Measurements from ENCODE around the gene GAL3ST1. TPM values are rescaled to one million over a fixed set of nuclear protein-coding genes. Genes with fewer than 3 reads are reported as not detected.

The GAL3ST1 gene
- total and polyA plus RNA-seq, 10 of the 15 experiments (the other 5 are each of a cell fraction or from before 2014, with no cell fraction given) = not detected

- FAIRE-seq (no peak), DNase-seq (ENCODE audit: low read depth, low spot score) (no peak), ATAC-seq (no peak)
- TF ChIP-seq SMAD5 (IDR thresholded peaks at IDR 0.05; ENCODE audit: low read depth) (no peak), BMI1 (IDR thresholded peaks at IDR 0.05; ENCODE audit: borderline replicate concordance) (no peak), BHLHE40 (IDR thresholded peaks at IDR 0.05; ENCODE audit: borderline replicate concordance in 1 of 2, low read depth in 2 of 2, low read length in 1 of 2) (no peak), ZBTB33 (IDR thresholded peaks at IDR 0.05) (no peak), PKNOX1 (IDR thresholded peaks at IDR 0.05) (no peak), JUNB (IDR thresholded peaks at IDR 0.05) (no peak), GATAD2B (conservative IDR thresholded peaks at IDR 0.05; ENCODE audit: low read depth) (no peak), NR2C2 (IDR thresholded peaks at IDR 0.05; ENCODE audit: borderline replicate concordance, control insufficient read depth, insufficient read length, low read depth) (no peak), SIN3A (IDR thresholded peaks at IDR 0.05; ENCODE audit: low read depth, low read length) (no peak)
- no peak overlapping the region for H2AFZ ChIP-seq (ENCODE audit: control insufficient read depth, low read depth, low read length)
- H3K27me3 ChIP-seq (replicated peaks in 1 of 2; ENCODE audit: control insufficient read depth in 2 of 2, insufficient read depth in 2 of 2, low read length in 1 of 2) = peaks cover 0 to 2% of the 10 kb centered on the region in 2 experiments; a peak in 1 of 4 replicates
- H3K36me3 ChIP-seq (ENCODE audit: control insufficient read depth in 2 of 2, insufficient read depth in 2 of 2, low read length in 1 of 2) = no peaks in the 10 kb centered on the region
- in situ Hi-C loops (cut with MboI) = no loop called here
- no peaks in the 10 kb centered on the region for H4K20me1 ChIP-seq (ENCODE audit: control insufficient read depth, insufficient read depth)
- H3K79me2 ChIP-seq (ENCODE audit: control insufficient read depth, insufficient read depth, low read length) = no peaks in the 10 kb centered on the region
- RAD21 ChIA-PET (ENCODE audit: unreplicated experiment) = no interaction called here
- CTCF ChIA-PET = no interaction called here
- no peak overlapping the region for H3K4me3 ChIP-seq
- 70% methylated on average over 8 of the region's 8 CpGs for WGBS (ENCODE audit: insufficient coverage, insufficient replicate concordance, low lambda C conversion rate, missing lambda C conversion rate)
- H3K9me3 ChIP-seq (replicated peaks; ENCODE audit: control insufficient read depth, insufficient read depth, low read length) = no peaks in the 10 kb centered on the region
- H3K9ac ChIP-seq (ENCODE audit: control insufficient read depth, insufficient read depth, low read length) = no peak overlapping the region
- intact Hi-C loops (cut with micrococcal nuclease; ENCODE audit: unreplicated experiment) = no loop called here
- H3K27ac ChIP-seq (ENCODE audit: control insufficient read depth, insufficient read depth) = no peak overlapping the region
- no TSS peak for BruUV-seq (replicated peaks)
- no peaks in the 10 kb centered on the region for H3K4me1 ChIP-seq (ENCODE audit: control insufficient read depth, insufficient read depth, low read length)
- H3K4me2 ChIP-seq (ENCODE audit: control insufficient read depth, insufficient read depth) = no peak overlapping the region
- SMC1A ChIA-PET (ENCODE audit: uncharacterized antibody, unreplicated experiment) = no interaction called here
- POLR2A ChIA-PET = interaction anchor here (0.5 kb wide), 1 partner anchor 229 kb away, joined by 6 read pairs; no protein-coding TSS in a partner anchor
Observed at GRCh38 chr22:30506507-30506968, 67.9 kb downstream of the GAL3ST1 start.

Other genes starting within 250 kb of the GAL3ST1 start
Only the 7 nearest of the 14 such genes appear.
- gene SEC14L3, start 102.6 kb downstream of the GAL3ST1 start, total RNA-seq (2014; rRNA removed) = not detected in 2 replicates
- not detected in 2 replicates for gene SEC14L3, start 102.6 kb downstream of the GAL3ST1 start, total RNA-seq (2014; rRNA removed; fragmentation: Illumina TruSeq; extraction: Trizol)
- not detected in 2 replicates for gene SEC14L3, start 102.6 kb downstream of the GAL3ST1 start, total RNA-seq (2021)
- gene SEC14L3, start 102.6 kb downstream of the GAL3ST1 start, polyA plus RNA-seq (2011; rRNA removed) = not detected in 2 replicates
- not detected in 2 replicates for gene SEC14L3, start 102.6 kb downstream of the GAL3ST1 start, polyA plus RNA-seq (2014; fragmentation: Illumina TruSeq; extraction: Trizol)
- gene SEC14L3, start 102.6 kb downstream of the GAL3ST1 start, polyA plus RNA-seq (2014; fragmentation: Nextera tagmentation; extraction: Ambion mirVana) = under 1 TPM in 1 of 2 experiments, not detected in 1; 0.03 TPM
- gene SEC14L3, start 102.6 kb downstream of the GAL3ST1 start, polyA plus RNA-seq (2014; rRNA removed) = not detected in 2 replicates
- gene SEC14L3, start 102.6 kb downstream of the GAL3ST1 start, polyA plus RNA-seq (2016; fragmentation: Nextera tagmentation; extraction: Ambion mirVana) = not detected
- gene SEC14L4, start 69.0 kb downstream of the GAL3ST1 start, total RNA-seq (2014; rRNA removed) = not detected in 2 replicates
- gene SEC14L4, start 69.0 kb downstream of the GAL3ST1 start, total RNA-seq (2014; rRNA removed; fragmentation: Illumina TruSeq; extraction: Trizol) = not detected in 2 replicates
- not detected in 2 replicates for gene SEC14L4, start 69.0 kb downstream of the GAL3ST1 start, total RNA-seq (2021)
- not detected in 2 replicates for gene SEC14L4, start 69.0 kb downstream of the GAL3ST1 start, polyA plus RNA-seq (2011; rRNA removed)
- gene SEC14L4, start 69.0 kb downstream of the GAL3ST1 start, polyA plus RNA-seq (2014; fragmentation: Illumina TruSeq; extraction: Trizol) = not detected in 2 replicates
- gene SEC14L4, start 69.0 kb downstream of the GAL3ST1 start, polyA plus RNA-seq (2014; fragmentation: Nextera tagmentation; extraction: Ambion mirVana) = not detected
- gene SEC14L4, start 69.0 kb downstream of the GAL3ST1 start, polyA plus RNA-seq (2014; rRNA removed) = not detected in 2 replicates
- gene SEC14L4, start 69.0 kb downstream of the GAL3ST1 start, polyA plus RNA-seq (2016; fragmentation: Nextera tagmentation; extraction: Ambion mirVana) = not detected
- gene SEC14L6, start 27.9 kb downstream of the GAL3ST1 start, total RNA-seq (2014; rRNA removed) = not detected in 2 replicates
- gene SEC14L6, start 27.9 kb downstream of the GAL3ST1 start, total RNA-seq (2014; rRNA removed; fragmentation: Illumina TruSeq; extraction: Trizol) = not detected in 2 replicates
- not detected in 2 replicates for gene SEC14L6, start 27.9 kb downstream of the GAL3ST1 start, total RNA-seq (2021)
- gene SEC14L6, start 27.9 kb downstream of the GAL3ST1 start, polyA plus RNA-seq (2011; rRNA removed) = not detected in 2 replicates
- not detected in 2 replicates for gene SEC14L6, start 27.9 kb downstream of the GAL3ST1 start, polyA plus RNA-seq (2014; fragmentation: Illumina TruSeq; extraction: Trizol)
- not detected for gene SEC14L6, start 27.9 kb downstream of the GAL3ST1 start, polyA plus RNA-seq (2014; fragmentation: Nextera tagmentation; extraction: Ambion mirVana)
- gene SEC14L6, start 27.9 kb downstream of the GAL3ST1 start, polyA plus RNA-seq (2014; rRNA removed) = not detected in 2 replicates
- gene SEC14L6, start 27.9 kb downstream of the GAL3ST1 start, polyA plus RNA-seq (2016; fragmentation: Nextera tagmentation; extraction: Ambion mirVana) = not detected
- 104 and 118 TPM in 2 replicates for gene PES1, start 17.2 kb upstream of the GAL3ST1 start, total RNA-seq (2014; rRNA removed)
- 92.6 and 99.1 TPM in 2 replicates for gene PES1, start 17.2 kb upstream of the GAL3ST1 start, total RNA-seq (2014; rRNA removed; fragmentation: Illumina TruSeq; extraction: Trizol)
- 135 and 139 TPM in 2 replicates for gene PES1, start 17.2 kb upstream of the GAL3ST1 start, total RNA-seq (2021)
- gene PES1, start 17.2 kb upstream of the GAL3ST1 start, polyA plus RNA-seq (2011; rRNA removed) = 72.8 and 113 TPM in 2 replicates
- 96.4 and 113 TPM in 2 replicates for gene PES1, start 17.2 kb upstream of the GAL3ST1 start, polyA plus RNA-seq (2014; fragmentation: Illumina TruSeq; extraction: Trizol)
- gene PES1, start 17.2 kb upstream of the GAL3ST1 start, polyA plus RNA-seq (2014; fragmentation: Nextera tagmentation; extraction: Ambion mirVana) = 1 to 10 TPM; 6.9 to 7.8 TPM
- gene PES1, start 17.2 kb upstream of the GAL3ST1 start, polyA plus RNA-seq (2014; rRNA removed) = 82.8 and 92.0 TPM in 2 replicates
- 100 to 1,000 TPM; 131 to 132 TPM for gene PES1, start 17.2 kb upstream of the GAL3ST1 start, polyA plus RNA-seq (2016; fragmentation: Nextera tagmentation; extraction: Ambion mirVana)
- gene TCN2, start 32.5 kb upstream of the GAL3ST1 start, total RNA-seq (2014; rRNA removed) = 13.0 and 15.6 TPM in 2 replicates
- gene TCN2, start 32.5 kb upstream of the GAL3ST1 start, total RNA-seq (2014; rRNA removed; fragmentation: Illumina TruSeq; extraction: Trizol) = 6.9 and 7.7 TPM in 2 replicates
- 10.3 and 11.0 TPM in 2 replicates for gene TCN2, start 32.5 kb upstream of the GAL3ST1 start, total RNA-seq (2021)
- gene TCN2, start 32.5 kb upstream of the GAL3ST1 start, polyA plus RNA-seq (2011; rRNA removed) = 2.3 and 5.4 TPM in 2 replicates
- gene TCN2, start 32.5 kb upstream of the GAL3ST1 start, polyA plus RNA-seq (2014; fragmentation: Illumina TruSeq; extraction: Trizol) = 7.8 and 11.1 TPM in 2 replicates
- gene TCN2, start 32.5 kb upstream of the GAL3ST1 start, polyA plus RNA-seq (2014; fragmentation: Nextera tagmentation; extraction: Ambion mirVana) = 10 to 100 TPM; 15.9 to 21.8 TPM
- gene TCN2, start 32.5 kb upstream of the GAL3ST1 start, polyA plus RNA-seq (2014; rRNA removed) = 8.0 and 9.5 TPM in 2 replicates
- 10 to 100 TPM; 10.9 to 12.4 TPM for gene TCN2, start 32.5 kb upstream of the GAL3ST1 start, polyA plus RNA-seq (2016; fragmentation: Nextera tagmentation; extraction: Ambion mirVana)
- 5.3 and 5.7 TPM in 2 replicates for gene SLC35E4, start 61.1 kb upstream of the GAL3ST1 start, total RNA-seq (2014; rRNA removed)
- gene SLC35E4, start 61.1 kb upstream of the GAL3ST1 start, total RNA-seq (2014; rRNA removed; fragmentation: Illumina TruSeq; extraction: Trizol) = 1.0 and 1.3 TPM in 2 replicates
- gene SLC35E4, start 61.1 kb upstream of the GAL3ST1 start, total RNA-seq (2021) = 3.8 and 5.1 TPM in 2 replicates
- 1.3 and 2.5 TPM in 2 replicates for gene SLC35E4, start 61.1 kb upstream of the GAL3ST1 start, polyA plus RNA-seq (2011; rRNA removed)
- gene SLC35E4, start 61.1 kb upstream of the GAL3ST1 start, polyA plus RNA-seq (2014; fragmentation: Illumina TruSeq; extraction: Trizol) = 0.10 and 0.66 TPM in 2 replicates
- gene SLC35E4, start 61.1 kb upstream of the GAL3ST1 start, polyA plus RNA-seq (2014; fragmentation: Nextera tagmentation; extraction: Ambion mirVana) = under 1 TPM in 1 of 2 experiments, not detected in 1; 0.16 TPM
- 3.2 and 3.3 TPM in 2 replicates for gene SLC35E4, start 61.1 kb upstream of the GAL3ST1 start, polyA plus RNA-seq (2014; rRNA removed)
- gene SLC35E4, start 61.1 kb upstream of the GAL3ST1 start, polyA plus RNA-seq (2016; fragmentation: Nextera tagmentation; extraction: Ambion mirVana) = 1 to 10 TPM; 2.9 to 3.9 TPM
- 4.9 and 8.2 TPM in 2 replicates for gene DUSP18, start 93.2 kb upstream of the GAL3ST1 start, total RNA-seq (2014; rRNA removed)
- gene DUSP18, start 93.2 kb upstream of the GAL3ST1 start, total RNA-seq (2014; rRNA removed; fragmentation: Illumina TruSeq; extraction: Trizol) = 5.5 TPM in 2 replicates
- gene DUSP18, start 93.2 kb upstream of the GAL3ST1 start, total RNA-seq (2021) = 7.0 and 7.2 TPM in 2 replicates
- gene DUSP18, start 93.2 kb upstream of the GAL3ST1 start, polyA plus RNA-seq (2011; rRNA removed) = 7.4 and 11.3 TPM in 2 replicates
- gene DUSP18, start 93.2 kb upstream of the GAL3ST1 start, polyA plus RNA-seq (2014; fragmentation: Illumina TruSeq; extraction: Trizol) = 7.1 and 7.2 TPM in 2 replicates
- 1 to 10 TPM; 1.9 to 2.5 TPM for gene DUSP18, start 93.2 kb upstream of the GAL3ST1 start, polyA plus RNA-seq (2014; fragmentation: Nextera tagmentation; extraction: Ambion mirVana)
- gene DUSP18, start 93.2 kb upstream of the GAL3ST1 start, polyA plus RNA-seq (2014; rRNA removed) = 7.5 and 8.9 TPM in 2 replicates
- 10 to 100 TPM; 10.9 to 11.9 TPM for gene DUSP18, start 93.2 kb upstream of the GAL3ST1 start, polyA plus RNA-seq (2016; fragmentation: Nextera tagmentation; extraction: Ambion mirVana)

Measured in GM12878 (cell line).